ENCODE data around the gene RTP5.

- TF ChIP-seq CTCF (IDR thresholded peaks at IDR 0.05) (no peak), EZH2 (IDR thresholded peaks at IDR 0.05; ENCODE audit: borderline replicate concordance, insufficient read depth, low read depth, low read length, poor library complexity, severe bottlenecking) (no peak)
Observed at GRCh38 chr2:241901500-241902351, 32.2 kb downstream of the RTP5 start.

Measured in B cell (primary cell).